ENCODE results near the gene USP15. TPM values are rescaled to one million over a fixed set of nuclear protein-coding genes. Genes with fewer than 3 reads are reported as not detected.

The USP15 gene
- total RNA-seq, 1 donor from 2014 or later = 58.0 TPM

GRCh38 chr12:62270872-62271271, 10.7 kb downstream of the USP15 start:
- TF ChIP-seq CTCF (IDR thresholded peaks at IDR 0.05; ENCODE audit: borderline replicate concordance) = no peak
- intact Hi-C loops (cut with micrococcal nuclease) = no loop called here
- Histone ChIP-seq H3K4me3 (no peak overlapping the region), H3K27me3 (ENCODE audit: low read depth) (no peaks in the 10 kb centered on the region), H3K27ac (replicated peaks) (no peak overlapping the region), H3K4me1 (peaks cover 96% of the 10 kb centered on the region), H3K36me3 (no peaks in the 10 kb centered on the region), H3K9me3 (replicated peaks) (no peaks in the 10 kb centered on the region)
- no peak for DNase-seq

DNA sequence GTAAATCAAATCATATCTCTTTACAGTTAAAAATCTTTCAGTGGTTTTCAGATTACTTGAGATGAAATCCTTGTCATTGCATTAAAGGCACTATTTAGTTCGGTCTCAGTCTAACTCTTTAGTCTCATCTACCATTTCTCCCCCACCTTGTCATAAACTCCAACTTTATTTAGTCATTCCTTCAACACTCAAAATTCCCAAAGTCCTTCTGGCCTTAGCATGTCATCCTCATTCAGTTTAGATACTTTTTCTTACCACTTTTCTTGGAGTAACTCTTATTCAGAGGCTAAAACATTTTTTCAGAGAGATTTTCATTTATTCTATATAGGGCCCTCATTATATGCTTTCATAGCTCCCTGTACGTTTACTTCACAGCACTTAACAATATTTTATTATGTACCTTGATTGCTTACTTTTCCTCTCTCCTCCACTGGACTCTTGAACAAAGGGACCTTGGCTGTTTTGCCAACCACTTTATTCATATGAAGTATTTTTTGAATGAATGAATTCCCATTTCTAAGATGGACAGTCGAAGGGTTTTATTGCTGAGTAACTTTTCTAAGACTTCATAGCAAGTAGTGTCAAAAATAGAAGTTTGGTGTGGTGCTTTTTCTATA, 12.8 kb downstream of the USP15 start:
- H3K27ac ChIP-seq (replicated peaks) = peak overlapping the region; percentile 57
- no peaks in the 10 kb centered on the region for H3K9me3 ChIP-seq (replicated peaks)
- peaks cover 92% of the 10 kb centered on the region for H3K4me1 ChIP-seq
- no peaks in the 10 kb centered on the region for H3K36me3 ChIP-seq
- no peaks in the 10 kb centered on the region for H3K27me3 ChIP-seq (ENCODE audit: low read depth)
- DNase-seq = no peak
- no peak overlapping the region for H3K4me3 ChIP-seq
- TF ChIP-seq CTCF (IDR thresholded peaks at IDR 0.05; ENCODE audit: borderline replicate concordance) = no peak
- intact Hi-C loops (cut with micrococcal nuclease) = no loop called here

DNA sequence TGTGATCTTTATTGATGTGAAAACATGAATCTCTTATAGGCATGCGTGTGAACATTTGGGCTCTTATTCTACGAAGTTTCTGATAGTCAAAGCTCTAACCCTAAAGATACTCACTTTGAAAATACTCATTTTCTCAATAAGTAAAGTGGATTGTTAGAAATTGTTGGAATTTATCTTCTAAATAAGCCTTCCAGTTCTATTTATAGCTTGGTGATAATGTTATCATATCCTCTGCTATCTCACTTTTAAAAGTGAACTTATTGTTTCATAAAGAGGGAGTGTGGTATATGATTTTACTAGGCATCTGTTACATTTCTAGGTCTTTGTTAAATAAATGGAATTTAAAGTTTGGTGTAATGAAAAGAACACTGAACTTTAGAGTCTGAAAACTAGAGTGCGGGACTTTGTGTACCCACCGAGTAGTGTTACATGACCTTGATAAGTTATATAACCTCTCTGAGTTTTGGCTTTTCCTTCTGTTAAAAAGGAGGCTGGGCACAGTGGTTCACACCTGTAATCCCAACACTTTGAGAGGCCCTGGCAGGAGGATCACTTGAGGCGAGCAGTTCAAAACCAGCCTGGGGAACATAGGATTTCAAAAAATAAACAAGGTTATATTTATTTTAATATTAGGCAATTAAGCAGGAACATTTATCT, 13.6 kb downstream of the USP15 start:
- no peak for TF ChIP-seq CTCF (IDR thresholded peaks at IDR 0.05; ENCODE audit: borderline replicate concordance)
- Histone ChIP-seq H3K4me1 (peaks cover 84% of the 10 kb centered on the region), H3K36me3 (no peaks in the 10 kb centered on the region), H3K27ac (replicated peaks) (peak overlapping the region; percentile 57), H3K27me3 (ENCODE audit: low read depth) (no peaks in the 10 kb centered on the region), H3K9me3 (replicated peaks) (no peaks in the 10 kb centered on the region), H3K4me3 (no peak overlapping the region)
- no peak for DNase-seq
- intact Hi-C loops (cut with micrococcal nuclease) = no loop called here

DNA sequence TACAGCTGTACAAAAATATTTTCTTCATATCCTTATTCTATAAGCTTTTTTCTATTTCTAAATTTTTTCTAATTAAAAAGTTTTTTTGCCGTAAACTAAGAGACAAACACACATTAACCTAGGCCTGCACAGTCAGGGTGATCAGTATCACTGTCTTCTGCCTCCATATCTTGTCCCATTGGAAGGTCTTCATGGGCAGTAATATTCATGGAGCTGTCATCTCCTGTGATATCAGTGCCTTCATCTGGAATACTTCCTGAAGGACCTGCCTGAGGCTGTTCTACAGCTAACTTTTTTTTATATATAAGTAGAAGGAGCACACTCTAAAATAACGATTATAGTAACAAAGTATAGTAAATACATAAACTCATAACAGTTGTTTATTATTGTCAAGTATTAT, 17.8 kb downstream of the USP15 start:
- no peak for DNase-seq
- Histone ChIP-seq H3K27me3 (ENCODE audit: low read depth) (no peaks in the 10 kb centered on the region), H3K4me3 (no peak overlapping the region), H3K9me3 (replicated peaks) (no peaks in the 10 kb centered on the region), H3K4me1 (peaks cover 81% of the 10 kb centered on the region), H3K27ac (replicated peaks) (no peak overlapping the region), H3K36me3 (no peaks in the 10 kb centered on the region)
- no peak for TF ChIP-seq CTCF (IDR thresholded peaks at IDR 0.05; ENCODE audit: borderline replicate concordance)
- intact Hi-C loops (cut with micrococcal nuclease) = no loop called here

DNA sequence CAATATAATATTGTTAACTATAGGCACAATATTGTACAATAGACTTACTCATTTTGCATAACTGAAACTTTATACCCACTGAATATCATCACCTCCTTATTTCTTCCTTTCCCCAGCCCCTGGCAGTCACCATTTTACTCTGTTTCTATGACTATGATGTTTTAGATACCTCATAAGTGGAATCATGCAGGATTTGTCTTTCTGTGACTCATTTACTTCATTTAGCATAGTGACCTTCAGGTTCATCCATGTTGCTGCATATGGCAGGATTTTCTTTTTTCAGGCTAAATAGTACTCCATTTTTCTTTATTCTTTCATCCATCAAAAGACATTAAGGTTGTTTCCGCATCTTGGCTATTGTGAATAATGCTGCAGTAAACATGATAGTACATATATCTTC, 18.9 kb downstream of the USP15 start:
- intact Hi-C loops (cut with micrococcal nuclease) = no loop called here
- H3K4me1 ChIP-seq = peaks cover 78% of the 10 kb centered on the region
- H3K27ac ChIP-seq (replicated peaks) = no peak overlapping the region
- no peaks in the 10 kb centered on the region for H3K27me3 ChIP-seq (ENCODE audit: low read depth)
- H3K36me3 ChIP-seq = no peaks in the 10 kb centered on the region
- no peak for DNase-seq
- no peak for TF ChIP-seq CTCF (IDR thresholded peaks at IDR 0.05; ENCODE audit: borderline replicate concordance)
- H3K4me3 ChIP-seq = no peak overlapping the region
- H3K9me3 ChIP-seq (replicated peaks) = no peaks in the 10 kb centered on the region

Measured in left ventricle myocardium inferior (tissue), 1 donor.